Calu3 (cell line): ENCODE results near the gene IGF1R. TPM values are rescaled to one million over a fixed set of nuclear protein-coding genes. Genes with fewer than 3 reads are reported as not detected.

ENCODE experiments used
- BruUV-seq: library from RNA; stranded (reverse); fragments of 400-500 nt; replicated peaks from 2 replicates; lab custom pipeline; 2021; lab: Mats Ljungman, UMichigan
- CTCF ChIA-PET: fragments of 300-600 bp; sonication (Branson Sonifier 250); formaldehyde crosslinking; loops from one replicate; lab custom pipeline; 2022; ENCODE audit warnings: antibody characterized with exemption; lab: Charles Lee
- DNase-seq: peaks from one replicate; pipeline ENCODE4 v3.0.0; 2022
- H3K27ac Mint-ChIP-seq: one replicate; pipeline ENCODE4 v1.8.0; 2022; ENCODE audit warnings: mixed read lengths; ENCODE audit not compliant: unreplicated experiment
- H3K27me3 Mint-ChIP-seq: one replicate; pipeline ENCODE4 v1.8.0; 2022; ENCODE audit warnings: mixed read lengths; ENCODE audit not compliant: unreplicated experiment
- H3K36me3 Mint-ChIP-seq: one replicate; pipeline ENCODE4 v1.8.0; 2022; ENCODE audit warnings: mild to moderate bottlenecking, moderate library complexity, mixed read lengths; ENCODE audit not compliant: insufficient read depth, unreplicated experiment
- H3K4me1 Mint-ChIP-seq: one replicate; pipeline ENCODE4 v1.8.0; 2022; ENCODE audit warnings: mild to moderate bottlenecking, low read depth, mixed read lengths; ENCODE audit not compliant: unreplicated experiment
- H3K4me3 Mint-ChIP-seq: one replicate; pipeline ENCODE4 v1.8.0; 2022; ENCODE audit warnings: mild to moderate bottlenecking, low read depth, moderate library complexity, mixed read lengths; ENCODE audit not compliant: unreplicated experiment
- H3K9me3 Mint-ChIP-seq: one replicate; pipeline ENCODE4 v1.8.0; 2022; ENCODE audit warnings: low read depth, mixed read lengths; ENCODE audit not compliant: unreplicated experiment
- CTCF ChIP-seq: fragments of 200-600 bp; IDR thresholded peaks from one replicate; pipeline ENCODE4 v1.8.0; 2022; ENCODE audit warnings: antibody characterized with exemption; ENCODE audit not compliant: unreplicated experiment
- intact Hi-C: fragments of 100-400 bp; cut with micrococcal nuclease; formaldehyde crosslinking; loops from one replicate; pipeline ENCODE4 v1.10.0; 2022; ENCODE audit not compliant: unreplicated experiment
- total RNA-seq: library from RNA; stranded (reverse); gene quantifications from 2 replicates; pipeline ENCODE4 v1.2.3, GENCODE V29; 2022

The IGF1R gene
- total RNA-seq, 1 experiment from 2014 or later = 73.9 TPM

GRCh38 chr15:98953968-98954367 lies 305.6 kb downstream of the IGF1R start:
- no TSS peak for BruUV-seq
- intact Hi-C loops = no loop called here
- no peak for DNase-seq
- CTCF ChIA-PET = no interaction called here
- no peaks in the 10 kb centered on the region for H3K27me3 Mint-ChIP-seq
- TF ChIP-seq CTCF = no peak
- peaks cover 3% of the 10 kb centered on the region for H3K36me3 Mint-ChIP-seq
- no peaks in the 10 kb centered on the region for H3K4me1 Mint-ChIP-seq
- no peaks in the 10 kb centered on the region for H3K9me3 Mint-ChIP-seq
- H3K4me3 Mint-ChIP-seq = no peak overlapping the region
- no peak overlapping the region for H3K27ac Mint-ChIP-seq

GRCh38 chr15:98954411-98954810 lies 306.1 kb downstream of the IGF1R start:
- DNase-seq = no peak
- TF ChIP-seq CTCF = no peak
- no peaks in the 10 kb centered on the region for H3K27me3 Mint-ChIP-seq
- CTCF ChIA-PET = no interaction called here
- H3K9me3 Mint-ChIP-seq = no peaks in the 10 kb centered on the region
- H3K36me3 Mint-ChIP-seq = peaks cover 4% of the 10 kb centered on the region
- H3K4me1 Mint-ChIP-seq = no peaks in the 10 kb centered on the region
- intact Hi-C loops = no loop called here
- no TSS peak for BruUV-seq
- H3K27ac Mint-ChIP-seq = no peak overlapping the region
- H3K4me3 Mint-ChIP-seq = no peak overlapping the region

GRCh38 chr15:98955331-98955730 lies 307.0 kb downstream of the IGF1R start:
- intact Hi-C loops = no loop called here
- Mint-ChIP-seq H3K27ac (no peak overlapping the region), H3K4me1 (no peaks in the 10 kb centered on the region), H3K4me3 (no peak overlapping the region), H3K36me3 (peaks cover 4% of the 10 kb centered on the region), H3K27me3 (no peaks in the 10 kb centered on the region), H3K9me3 (no peaks in the 10 kb centered on the region)
- DNase-seq = no peak
- CTCF ChIA-PET = no interaction called here
- BruUV-seq = no TSS peak
- TF ChIP-seq CTCF = no peak

GRCh38 chr15:98955961-98956723 lies 307.8 kb downstream of the IGF1R start:
- no peak overlapping the region for H3K4me3 Mint-ChIP-seq
- intact Hi-C loops = no loop called here
- H3K9me3 Mint-ChIP-seq = no peaks in the 10 kb centered on the region
- peaks cover 9% of the 10 kb centered on the region for H3K36me3 Mint-ChIP-seq
- no peaks in the 10 kb centered on the region for H3K4me1 Mint-ChIP-seq
- DNase-seq = no peak
- H3K27me3 Mint-ChIP-seq = no peaks in the 10 kb centered on the region
- CTCF ChIA-PET = no interaction called here
- TF ChIP-seq CTCF = no peak
- no TSS peak for BruUV-seq
- H3K27ac Mint-ChIP-seq = no peak overlapping the region
